Brain microvascular endothelial cell (primary cell): ENCODE measurements around the gene SLC2A2.

Experiments used
- DNase-seq: peaks from one replicate; pipeline ENCODE4 v3.0.0-alpha.2; 2020
- H3K27ac ChIP-seq: fragments of 250-450 bp; sonication (Bioruptor Pico); 2 replicates; pipeline ENCODE4 v1.5.1; 2020; ENCODE audit warnings: mild to moderate bottlenecking, moderate library complexity
- H3K27me3 ChIP-seq: fragments of 250-450 bp; sonication (Bioruptor Pico); replicated peaks from 2 replicates; pipeline ENCODE4 v1.5.1; 2020; ENCODE audit warnings: mild to moderate bottlenecking
- H3K36me3 ChIP-seq: fragments of 250-450 bp; sonication (Bioruptor Pico); replicated peaks from 2 replicates; pipeline ENCODE4 v1.5.1; 2020; ENCODE audit warnings: mild to moderate bottlenecking
- H3K4me3 ChIP-seq: 2 replicates; pipeline ENCODE4 v1.5.1; 2011; ENCODE audit warnings: low read depth, mild to moderate bottlenecking, control low read depth, low read length, moderate library complexity
- CTCF ChIP-seq: IDR thresholded peaks from 2 replicates; pipeline ENCODE4 v1.5.1; 2011; ENCODE audit warnings: low read depth, mild to moderate bottlenecking, moderate library complexity, low read length, control low read depth, inconsistent platforms; ENCODE audit errors: missing control alignments
- in situ Hi-C: cut with HindIII; loops from 2 replicates; pipeline ENCODE4 v1.10.0; 2017; ENCODE audit warnings: low sequenced_read_pairs, low pct_ligation_motif_present

The SLC2A2 gene

GRCh38 chr3:171061749-171062148 lies 35.2 kb upstream of the SLC2A2 start:
- Histone ChIP-seq H3K27ac (no peak overlapping the region), H3K36me3 (peaks cover 5% of the 10 kb centered on the region), H3K4me3 (no peak overlapping the region), H3K27me3 (no peaks in the 10 kb centered on the region)
- DNase-seq, result no peak
- no peak for TF ChIP-seq CTCF
- in situ Hi-C loops, result no loop called here

GRCh38 chr3:171059978-171060377 lies 33.5 kb upstream of the SLC2A2 start:
- TF ChIP-seq CTCF, result no peak
- no peaks in the 10 kb centered on the region for H3K36me3 ChIP-seq
- in situ Hi-C loops, result no loop called here

GRCh38 chr3:171058873-171059603 lies 32.5 kb upstream of the SLC2A2 start:
- in situ Hi-C loops, result no loop called here
- DNase-seq, result no peak
- no peaks in the 10 kb centered on the region for H3K36me3 ChIP-seq
- no peak overlapping the region for H3K27ac ChIP-seq
- TF ChIP-seq CTCF, result no peak
- no peaks in the 10 kb centered on the region for H3K27me3 ChIP-seq
- H3K4me3 ChIP-seq, result no peak overlapping the region

More at GRCh38 chr3:171059978-171060377, 33.5 kb upstream of the SLC2A2 start:
- no peak for DNase-seq
- no peak overlapping the region for H3K27ac ChIP-seq
- no peak overlapping the region for H3K4me3 ChIP-seq
- H3K27me3 ChIP-seq, result no peaks in the 10 kb centered on the region

- Histone ChIP-seq H3K36me3 (no peaks in the 10 kb centered on the region), H3K4me3 (no peak overlapping the region), H3K27ac (no peak overlapping the region), H3K27me3 (no peaks in the 10 kb centered on the region)
- in situ Hi-C loops, result no loop called here
- TF ChIP-seq CTCF, result no peak
- DNase-seq, result no peak
Observed at GRCh38 chr3:171058058-171058457, 31.5 kb upstream of the SLC2A2 start.

- Histone ChIP-seq H3K36me3 (no peaks in the 10 kb centered on the region), H3K27ac (peak overlapping the region; percentile 82), H3K27me3 (no peaks in the 10 kb centered on the region), H3K4me3 (no peak overlapping the region)
- no peak for TF ChIP-seq CTCF
- DNase-seq, result no peak
- in situ Hi-C loops, result no loop called here
Observed at GRCh38 chr3:171057072-171057471, 30.6 kb upstream of the SLC2A2 start.

- in situ Hi-C loops, result no loop called here
- TF ChIP-seq CTCF, result no peak
- no peaks in the 10 kb centered on the region for H3K36me3 ChIP-seq
- peak overlapping the region; percentile 82 for H3K27ac ChIP-seq
- H3K4me3 ChIP-seq, result no peak overlapping the region
- peak; percentile 65 for DNase-seq
- H3K27me3 ChIP-seq, result no peaks in the 10 kb centered on the region
Observed at GRCh38 chr3:171056528-171056927, 30.0 kb upstream of the SLC2A2 start.
